Neural cell (in vitro differentiated cells): ENCODE data around the gene SRCIN1.

Experiments
- CTCF ChIP-seq: fragments of 450-650 bp; IDR thresholded peaks from 2 replicates; pipeline ENCODE4 v1.5.1; 2014; ENCODE audit warnings: antibody characterized with exemption, mild to moderate bottlenecking, moderate library complexity; ENCODE audit not compliant: poor library complexity, severe bottlenecking
- MXI1 ChIP-seq: fragments of 450-650 bp; conservative IDR thresholded peaks from 2 replicates; pipeline ENCODE4 v1.6.1; 2014; ENCODE audit warnings: antibody characterized with exemption, mild to moderate bottlenecking; ENCODE audit not compliant: poor library complexity, severe bottlenecking
- POLR2AphosphoS5 ChIP-seq: IDR thresholded peaks from 2 replicates; pipeline ENCODE4 v1.6.1; 2012
- RAD21 ChIP-seq: fragments of 450-650 bp; conservative IDR thresholded peaks from 2 replicates; pipeline ENCODE4 v1.6.1; 2014; ENCODE audit warnings: antibody characterized with exemption, mild to moderate bottlenecking, moderate library complexity

- TF ChIP-seq RAD21 (peak; percentile 19), POLR2AphosphoS5 (peak; percentile 66), CTCF (no peak), MXI1 (peak; percentile 23)
Observed at GRCh38 chr17:38601539-38602351, 4.0 kb downstream of the SRCIN1 start.
